ENCODE measurements around the gene FOCAD.

The FOCAD gene

DNA sequence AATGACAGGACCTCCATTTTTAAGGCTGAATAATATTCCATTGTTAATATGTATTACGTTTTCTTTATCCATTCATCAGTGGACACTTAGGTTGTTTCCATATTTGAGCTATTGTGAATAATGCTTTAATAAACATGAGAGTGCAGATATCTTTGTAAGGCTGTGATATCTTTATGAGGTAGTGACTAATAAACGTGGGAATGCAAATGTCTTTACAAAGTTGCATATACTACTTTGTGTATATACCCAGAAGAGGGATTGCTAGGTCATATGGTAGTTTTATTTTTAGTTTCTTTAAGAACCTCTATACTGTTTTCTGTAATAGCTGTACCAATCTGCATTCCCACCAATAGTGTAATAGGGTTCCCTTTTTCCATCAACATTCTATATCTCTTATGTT is 148.7 kb downstream of the FOCAD start:
- Histone ChIP-seq H3K4me3 (ENCODE audit: low read length, poor library complexity, severe bottlenecking) (no peak overlapping the region), H3K79me2 (ENCODE audit: insufficient read depth, low read length) (no peaks in the 10 kb centered on the region), H3K9me2 (replicated peaks; ENCODE audit: low read depth, low read length) (no peaks in the 10 kb centered on the region), H3F3A (ENCODE audit: low read depth) (no peaks in the 10 kb centered on the region), H2AFZ (ENCODE audit: low read length) (no peak overlapping the region), H3K9ac (ENCODE audit: low read depth, low read length, poor library complexity, severe bottlenecking) (no peak overlapping the region), H3K36me3 (ENCODE audit: insufficient read depth, low read length) (peaks cover 16% of the 10 kb centered on the region), H3K4me1 (ENCODE audit: insufficient read depth, low read length, poor library complexity, severe bottlenecking) (no peaks in the 10 kb centered on the region), H3K27me3 (ENCODE audit: insufficient read depth, low read length, poor library complexity, severe bottlenecking) (no peaks in the 10 kb centered on the region), H3K4me2 (ENCODE audit: low read depth, low read length, poor library complexity, severe bottlenecking) (no peak overlapping the region), H3K9me3 (ENCODE audit: insufficient read depth, low read depth, low read length) (no peaks in the 10 kb centered on the region), H4K20me1 (ENCODE audit: insufficient read depth, low read length, poor library complexity, severe bottlenecking) (no peaks in the 10 kb centered on the region)
- TF ChIP-seq, protein P1, sequence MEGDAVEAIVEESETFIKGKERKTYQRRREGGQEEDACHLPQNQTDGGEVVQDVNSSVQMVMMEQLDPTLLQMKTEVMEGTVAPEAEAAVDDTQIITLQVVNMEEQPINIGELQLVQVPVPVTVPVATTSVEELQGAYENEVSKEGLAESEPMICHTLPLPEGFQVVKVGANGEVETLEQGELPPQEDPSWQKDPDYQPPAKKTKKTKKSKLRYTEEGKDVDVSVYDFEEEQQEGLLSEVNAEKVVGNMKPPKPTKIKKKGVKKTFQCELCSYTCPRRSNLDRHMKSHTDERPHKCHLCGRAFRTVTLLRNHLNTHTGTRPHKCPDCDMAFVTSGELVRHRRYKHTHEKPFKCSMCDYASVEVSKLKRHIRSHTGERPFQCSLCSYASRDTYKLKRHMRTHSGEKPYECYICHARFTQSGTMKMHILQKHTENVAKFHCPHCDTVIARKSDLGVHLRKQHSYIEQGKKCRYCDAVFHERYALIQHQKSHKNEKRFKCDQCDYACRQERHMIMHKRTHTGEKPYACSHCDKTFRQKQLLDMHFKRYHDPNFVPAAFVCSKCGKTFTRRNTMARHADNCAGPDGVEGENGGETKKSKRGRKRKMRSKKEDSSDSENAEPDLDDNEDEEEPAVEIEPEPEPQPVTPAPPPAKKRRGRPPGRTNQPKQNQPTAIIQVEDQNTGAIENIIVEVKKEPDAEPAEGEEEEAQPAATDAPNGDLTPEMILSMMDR (conservative IDR thresholded peaks at IDR 0.05; ENCODE audit: low read length) = no peak
- TF ChIP-seq EZH2phosphoT487 (IDR thresholded peaks at IDR 0.05; ENCODE audit: borderline replicate concordance) = no peak

DNA sequence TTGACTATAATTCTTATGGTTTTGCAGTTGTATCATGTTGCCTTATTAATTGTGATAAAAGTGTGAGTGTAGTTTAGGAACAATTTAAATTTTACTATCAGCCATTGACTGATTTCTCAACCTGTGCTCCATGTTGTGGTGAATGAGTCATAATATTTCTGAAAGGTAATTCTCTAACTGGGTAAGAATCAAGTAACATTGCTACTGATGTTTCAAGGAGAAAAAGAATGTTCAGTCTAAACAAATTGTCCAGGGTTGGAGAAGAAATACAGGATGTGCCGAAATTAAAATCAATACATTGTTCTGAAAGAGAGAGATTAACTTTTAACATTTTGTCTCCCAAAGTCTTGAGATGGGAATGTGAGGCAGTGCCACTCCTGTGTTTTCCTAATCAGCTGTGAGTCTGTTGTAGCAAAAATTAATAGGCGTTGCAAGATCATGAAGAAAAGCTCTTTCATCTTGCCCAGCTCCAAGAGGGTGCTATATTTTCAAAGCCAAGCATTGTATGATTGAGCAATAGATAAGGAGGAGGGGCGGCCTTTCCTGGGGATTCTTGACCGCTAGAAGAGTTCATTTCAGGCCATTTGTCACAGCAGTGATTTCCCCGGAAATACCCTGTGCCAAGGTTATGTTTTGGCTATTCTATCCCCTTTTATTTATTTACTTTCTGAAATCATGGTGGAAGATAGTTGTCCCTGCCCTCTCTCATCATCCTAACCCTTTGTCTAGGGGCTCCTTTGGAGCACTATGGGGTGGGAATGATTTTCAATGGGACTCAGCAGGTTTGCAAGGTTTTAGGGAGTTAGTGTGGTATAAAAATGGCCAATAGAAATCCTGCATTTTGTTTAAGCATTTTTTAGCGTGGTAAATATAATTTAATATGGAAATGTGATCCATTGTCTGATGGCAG is 151.6 kb downstream of the FOCAD start:
- Histone ChIP-seq H3K79me2 (ENCODE audit: insufficient read depth, low read length) (no peaks in the 10 kb centered on the region), H4K20me1 (ENCODE audit: insufficient read depth, low read length, poor library complexity, severe bottlenecking) (no peaks in the 10 kb centered on the region), H3K4me2 (ENCODE audit: low read depth, low read length, poor library complexity, severe bottlenecking) (no peak overlapping the region), H3K9me2 (replicated peaks; ENCODE audit: low read depth, low read length) (no peaks in the 10 kb centered on the region), H2AFZ (ENCODE audit: low read length) (no peak overlapping the region), H3K27me3 (ENCODE audit: insufficient read depth, low read length, poor library complexity, severe bottlenecking) (no peaks in the 10 kb centered on the region), H3K9ac (ENCODE audit: low read depth, low read length, poor library complexity, severe bottlenecking) (no peak overlapping the region), H3F3A (ENCODE audit: low read depth) (no peaks in the 10 kb centered on the region), H3K4me1 (ENCODE audit: insufficient read depth, low read length, poor library complexity, severe bottlenecking) (no peaks in the 10 kb centered on the region), H3K9me3 (ENCODE audit: insufficient read depth, low read depth, low read length) (no peaks in the 10 kb centered on the region), H3K4me3 (ENCODE audit: low read length, poor library complexity, severe bottlenecking) (no peak overlapping the region), H3K36me3 (ENCODE audit: insufficient read depth, low read length) (peaks cover 16% of the 10 kb centered on the region)
- TF ChIP-seq EZH2phosphoT487 (IDR thresholded peaks at IDR 0.05; ENCODE audit: borderline replicate concordance) = no peak
- TF ChIP-seq, protein P1 (conservative IDR thresholded peaks at IDR 0.05; ENCODE audit: low read length) = no peak

DNA sequence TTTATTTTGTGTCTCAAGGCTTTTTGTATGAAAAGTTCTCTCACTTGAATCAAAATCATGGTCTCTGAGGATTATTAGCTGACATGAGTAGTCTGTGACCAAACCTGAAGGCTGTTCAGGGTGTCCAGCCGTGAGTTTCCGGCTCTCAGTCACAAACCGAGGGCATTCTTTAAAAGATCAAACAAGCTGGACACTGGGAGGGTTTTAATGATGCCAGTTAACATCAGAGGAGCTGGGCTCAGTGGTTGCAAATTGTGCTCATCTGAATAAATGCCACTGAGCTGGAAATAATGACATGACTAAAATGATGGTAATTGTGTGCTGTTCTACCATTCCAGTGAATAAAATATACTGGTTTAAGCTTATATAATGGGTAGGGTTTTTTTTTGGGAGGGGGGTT is 153.1 kb downstream of the FOCAD start:
- Histone ChIP-seq H3K9ac (ENCODE audit: low read depth, low read length, poor library complexity, severe bottlenecking) (no peak overlapping the region), H2AFZ (ENCODE audit: low read length) (no peak overlapping the region), H3K4me2 (ENCODE audit: low read depth, low read length, poor library complexity, severe bottlenecking) (no peak overlapping the region), H3K9me2 (replicated peaks; ENCODE audit: low read depth, low read length) (no peaks in the 10 kb centered on the region), H3F3A (ENCODE audit: low read depth) (no peaks in the 10 kb centered on the region), H3K36me3 (ENCODE audit: insufficient read depth, low read length) (peaks cover 16% of the 10 kb centered on the region), H4K20me1 (ENCODE audit: insufficient read depth, low read length, poor library complexity, severe bottlenecking) (no peaks in the 10 kb centered on the region), H3K79me2 (ENCODE audit: insufficient read depth, low read length) (no peaks in the 10 kb centered on the region), H3K4me1 (ENCODE audit: insufficient read depth, low read length, poor library complexity, severe bottlenecking) (no peaks in the 10 kb centered on the region), H3K27me3 (ENCODE audit: insufficient read depth, low read length, poor library complexity, severe bottlenecking) (no peaks in the 10 kb centered on the region), H3K4me3 (ENCODE audit: low read length, poor library complexity, severe bottlenecking) (no peak overlapping the region), H3K9me3 (ENCODE audit: insufficient read depth, low read depth, low read length) (no peaks in the 10 kb centered on the region; the same call in 1 of the 2 replicates)
- TF ChIP-seq, protein P1 (conservative IDR thresholded peaks at IDR 0.05; ENCODE audit: low read length) = no peak
- TF ChIP-seq EZH2phosphoT487 (IDR thresholded peaks at IDR 0.05; ENCODE audit: borderline replicate concordance) = no peak
